GM18526 (cell line): Measurements from ENCODE around the gene RPP14.
A peak's percentile ranks its signal among the peaks of the same experiment; 100 is the strongest.

ENCODE experiments used
- POLR2A ChIP-seq: IDR thresholded peaks from 3 replicates; pipeline ENCODE4 v1.6.1; 2011; ENCODE audit not compliant: insufficient read length; ENCODE audit errors: extremely low read depth

The RPP14 gene

DNA sequence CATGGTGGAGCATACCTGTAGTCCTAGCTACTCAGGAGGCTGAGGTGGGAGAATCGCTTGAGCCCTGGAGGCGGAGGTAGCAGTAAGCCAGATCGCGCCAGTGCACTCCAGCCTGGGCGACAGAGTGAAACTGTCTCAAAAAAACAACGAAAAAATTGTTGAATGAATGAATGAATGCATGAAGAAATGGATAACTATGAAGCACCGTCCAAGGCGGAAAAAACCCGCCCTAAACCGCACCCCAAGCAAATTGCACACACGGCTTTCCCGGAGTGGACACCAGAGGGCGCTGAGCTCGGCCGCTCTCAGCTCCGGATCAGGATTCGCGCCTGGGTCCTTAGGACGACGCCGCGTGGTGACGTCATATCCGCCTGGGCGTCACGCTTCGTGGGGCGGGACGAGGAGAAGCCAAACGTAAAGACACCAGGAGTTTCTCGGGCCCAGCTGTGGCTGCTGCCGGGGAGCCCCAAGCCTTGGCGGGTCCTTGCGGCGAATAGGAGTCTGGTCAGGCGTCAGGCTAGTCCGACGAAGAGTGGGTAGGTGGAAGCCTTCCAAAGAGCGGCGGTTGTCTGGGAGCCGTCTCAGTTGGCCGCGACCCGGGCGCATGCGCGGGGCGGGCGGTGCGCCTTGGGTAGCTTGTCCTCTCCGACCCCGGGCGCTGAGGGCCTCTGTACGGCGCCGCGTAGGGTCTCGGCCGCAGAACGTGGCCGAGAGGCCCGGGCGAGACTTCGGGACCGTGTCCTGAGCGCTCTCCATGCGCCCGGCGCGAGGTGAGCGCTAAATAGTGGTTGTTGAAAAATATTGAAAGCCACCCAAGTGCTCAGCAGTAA, at the start of gene RPP14, which contains the start of gene HTD2:
TSS of gene RPP14 (plus strand) at position 364 of the 830 bp plus-strand sequence. CDS start 4,085 bp downstream, outside the sequence.
TSS of gene HTD2 (plus strand) at position 639 of the 830 bp plus-strand sequence. CDS start 11,094 bp downstream, outside the sequence.
- peak; percentile 82 for TF ChIP-seq POLR2A

DNA sequence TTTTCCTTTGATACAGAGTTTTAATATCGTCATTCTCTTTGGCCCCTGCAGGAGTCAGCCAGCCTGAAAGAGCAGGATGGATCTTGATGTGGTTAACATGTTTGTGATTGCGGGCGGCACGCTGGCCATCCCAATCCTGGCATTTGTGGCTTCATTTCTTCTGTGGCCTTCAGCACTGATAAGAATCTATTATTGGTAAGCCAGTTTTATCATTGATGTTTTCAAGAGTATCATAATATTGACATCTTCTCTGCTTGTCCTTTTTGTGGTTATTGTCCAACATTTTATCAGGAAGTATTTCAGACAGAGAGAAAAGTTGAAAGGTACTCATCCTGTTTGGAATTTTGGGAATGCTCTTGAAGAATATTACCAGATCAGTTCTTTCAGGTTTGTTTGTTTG, 49.5 kb upstream of the RPP14 start:
- no peak for TF ChIP-seq POLR2A

DNA sequence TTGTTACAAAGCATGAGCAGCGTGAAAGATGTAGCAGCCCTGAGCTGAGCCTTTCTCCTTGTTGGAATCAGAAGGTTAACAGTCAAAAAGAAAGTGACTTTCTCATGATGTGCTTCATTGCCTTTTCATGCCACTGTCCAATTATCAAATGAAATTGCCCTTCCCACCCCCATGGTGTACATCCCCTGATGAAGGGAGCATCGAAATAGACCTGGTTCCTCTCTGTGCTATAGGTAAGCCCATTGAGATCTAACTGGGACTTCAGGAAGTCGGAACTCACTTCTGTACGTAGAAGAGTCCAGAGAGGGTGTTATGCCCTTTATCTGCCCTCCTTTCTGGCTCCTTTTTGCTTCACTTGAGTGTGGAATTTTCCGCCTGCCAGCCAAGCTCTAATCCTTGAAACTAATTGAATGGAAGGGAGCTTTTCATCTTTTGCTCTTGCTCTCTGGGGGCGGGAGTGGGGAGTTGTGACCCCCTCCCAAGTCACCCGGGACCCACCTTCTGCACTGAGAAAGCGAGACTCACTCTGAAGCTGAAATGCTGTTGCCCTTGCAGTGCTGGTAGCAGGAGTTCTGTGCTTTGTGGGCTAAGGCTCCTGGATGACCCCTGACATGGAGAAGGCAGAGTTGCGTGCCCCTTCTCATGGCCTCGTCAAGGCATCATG, 47.5 kb upstream of the RPP14 start:
- no peak for TF ChIP-seq POLR2A

DNA sequence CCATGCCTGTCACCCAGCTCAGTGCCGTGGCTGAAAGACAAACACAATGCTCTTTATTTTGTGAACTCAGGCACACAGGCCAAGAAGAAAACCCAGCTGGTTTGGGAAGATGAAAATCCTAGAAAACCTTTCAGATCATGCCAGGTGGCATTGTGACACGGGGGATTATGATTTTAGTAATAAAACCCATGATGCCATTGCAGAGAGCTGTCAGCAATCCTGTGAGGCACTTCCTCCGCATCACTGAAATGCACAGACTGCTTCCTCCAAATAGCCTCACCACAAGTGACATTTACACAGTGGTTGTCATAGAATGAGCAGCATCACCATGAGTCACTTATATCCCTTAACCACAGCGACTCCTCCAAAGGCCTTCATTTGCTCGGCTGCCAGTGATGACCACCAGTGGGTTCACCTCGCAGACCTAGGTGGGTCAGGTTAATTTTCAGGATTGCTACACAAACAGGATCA, 45.7 kb upstream of the RPP14 start:
- TF ChIP-seq POLR2A = no peak

DNA sequence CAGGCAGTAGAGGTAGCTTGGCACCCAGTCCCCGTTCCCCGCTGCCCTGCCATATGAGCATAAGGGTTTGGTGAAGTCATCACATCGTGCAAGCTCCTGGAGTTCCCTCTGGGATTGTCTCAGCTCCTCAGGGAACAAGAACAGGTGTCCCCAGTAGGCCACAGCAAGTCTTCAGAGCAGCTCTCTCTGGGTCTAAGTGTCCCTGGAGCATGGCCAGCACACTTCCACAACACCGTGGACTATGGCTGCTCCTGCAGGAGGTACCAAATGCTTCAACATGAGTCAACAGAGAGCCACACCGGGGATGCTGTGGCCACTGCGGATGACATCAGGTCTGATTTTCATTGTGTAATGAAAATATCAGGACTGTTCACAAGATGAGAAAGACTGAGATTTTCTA, 45.3 kb upstream of the RPP14 start:
- no peak for TF ChIP-seq POLR2A

DNA sequence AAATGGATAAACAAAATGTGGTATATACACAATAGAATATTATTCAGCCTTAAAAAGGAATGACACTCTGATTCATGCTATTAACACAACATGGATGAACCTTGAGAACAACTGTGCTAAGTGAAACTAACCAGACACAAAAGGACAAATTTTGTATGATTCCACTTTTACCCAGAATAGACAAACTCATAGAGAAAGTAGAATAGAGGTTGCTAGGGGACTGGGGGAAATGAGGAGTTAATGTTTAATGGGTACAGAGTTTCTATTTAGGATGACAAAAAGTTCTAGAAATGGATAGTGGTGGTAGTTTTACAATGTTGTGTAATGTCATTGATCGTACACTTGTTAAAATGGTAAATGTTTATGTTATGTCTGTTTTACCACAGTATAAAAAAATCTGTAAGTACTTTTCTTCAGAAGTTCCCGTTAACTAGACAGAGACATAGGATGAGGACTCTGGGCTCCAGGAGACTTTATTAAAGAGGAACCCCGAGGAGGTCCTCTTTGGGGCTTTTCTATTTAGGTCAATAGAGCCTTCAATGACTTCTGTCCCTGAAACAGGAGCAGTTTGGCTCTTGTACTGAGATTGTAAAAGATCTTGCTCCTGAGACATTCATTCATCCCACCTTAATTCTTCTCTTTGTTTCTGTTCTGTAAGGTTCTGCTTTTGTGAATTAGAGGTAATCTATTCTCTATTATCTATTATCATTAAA, 43.9 kb upstream of the RPP14 start:
- TF ChIP-seq POLR2A = no peak

DNA sequence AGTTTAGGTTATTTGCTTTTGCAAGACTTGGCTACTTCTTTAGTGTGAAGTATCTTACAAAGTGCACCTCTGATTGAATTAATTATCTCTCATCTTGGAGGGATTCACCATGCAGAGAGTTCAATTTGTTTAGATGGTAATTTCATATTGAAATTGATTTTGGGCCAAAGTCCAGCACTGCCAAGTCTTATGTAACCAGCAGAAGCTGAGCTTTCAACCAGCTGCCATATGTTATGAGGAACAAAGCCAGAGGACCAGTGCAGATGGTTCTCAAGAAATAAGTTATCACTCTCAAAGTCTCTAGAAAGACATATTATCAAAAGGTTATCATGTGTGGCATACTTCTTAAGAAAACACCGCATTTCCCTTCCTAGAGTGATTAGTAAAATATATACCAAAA, 39.5 kb upstream of the RPP14 start:
- TF ChIP-seq POLR2A = no peak

DNA sequence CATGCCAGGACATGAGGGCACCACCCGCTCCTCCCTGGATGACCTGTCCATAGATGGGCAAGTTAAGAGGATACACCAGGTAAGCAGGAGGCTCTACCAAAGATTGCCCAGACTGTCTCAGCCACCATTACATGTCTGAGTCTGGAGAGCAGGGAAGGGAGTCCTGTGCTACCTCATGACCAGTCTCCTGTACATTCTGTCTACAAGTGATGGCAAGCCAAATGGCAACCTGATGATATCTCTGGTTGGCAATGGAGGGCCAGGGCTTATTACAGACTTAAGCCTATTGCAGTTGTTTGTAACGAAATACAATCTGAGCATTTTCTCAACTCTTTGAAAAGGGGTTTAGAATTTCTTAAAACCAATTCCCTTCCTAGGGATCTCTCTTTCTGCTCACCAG, 36.7 kb upstream of the RPP14 start:
- TF ChIP-seq POLR2A = no peak

DNA sequence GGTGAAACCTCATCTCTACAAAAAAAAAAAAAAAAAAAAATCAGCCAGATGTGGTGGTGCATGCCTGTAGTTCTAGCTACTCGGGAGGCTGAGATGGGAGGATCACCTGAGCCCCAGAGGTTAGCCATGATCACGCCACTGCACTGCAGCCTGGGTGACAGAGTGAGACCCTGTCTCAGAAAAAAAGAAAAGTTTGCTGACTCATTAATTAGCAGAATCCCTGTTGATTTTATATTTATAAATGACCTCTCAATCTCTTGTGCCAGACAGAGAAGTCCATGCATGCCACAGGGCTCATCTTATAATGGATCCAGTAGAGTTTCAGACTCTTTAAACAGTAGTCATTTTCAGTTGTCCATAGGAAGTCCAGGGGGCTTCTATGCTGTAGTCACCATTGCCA, 35.6 kb upstream of the RPP14 start:
- no peak for TF ChIP-seq POLR2A

DNA sequence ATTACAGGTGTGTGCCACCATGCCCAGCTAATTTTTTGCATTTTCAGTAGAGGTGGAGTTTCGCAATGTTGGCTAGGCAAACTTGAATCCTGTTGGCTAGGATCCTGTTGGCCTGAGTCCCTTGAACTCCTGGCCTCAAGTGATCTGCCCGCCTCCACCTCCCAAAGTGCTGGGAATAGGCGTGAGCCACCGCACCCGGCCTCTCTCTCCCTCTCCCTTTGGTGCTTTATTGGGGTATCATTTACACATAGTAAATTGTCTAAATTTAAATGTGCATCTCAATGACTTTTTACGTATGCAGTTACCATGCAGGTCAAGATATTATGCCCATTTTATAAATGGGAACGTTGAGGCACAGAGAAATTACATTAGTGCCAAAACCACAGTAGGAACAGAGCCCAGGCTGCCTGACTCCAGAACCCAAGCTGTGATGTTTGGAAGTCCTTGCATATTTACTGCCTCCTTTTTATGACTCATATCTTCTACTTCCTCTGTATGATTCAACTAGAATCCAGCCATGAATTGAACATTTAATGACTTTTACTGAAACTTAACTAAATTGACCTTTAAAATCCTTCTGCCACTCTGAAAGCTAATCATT, 34.0 kb upstream of the RPP14 start:
- no peak for TF ChIP-seq POLR2A

DNA sequence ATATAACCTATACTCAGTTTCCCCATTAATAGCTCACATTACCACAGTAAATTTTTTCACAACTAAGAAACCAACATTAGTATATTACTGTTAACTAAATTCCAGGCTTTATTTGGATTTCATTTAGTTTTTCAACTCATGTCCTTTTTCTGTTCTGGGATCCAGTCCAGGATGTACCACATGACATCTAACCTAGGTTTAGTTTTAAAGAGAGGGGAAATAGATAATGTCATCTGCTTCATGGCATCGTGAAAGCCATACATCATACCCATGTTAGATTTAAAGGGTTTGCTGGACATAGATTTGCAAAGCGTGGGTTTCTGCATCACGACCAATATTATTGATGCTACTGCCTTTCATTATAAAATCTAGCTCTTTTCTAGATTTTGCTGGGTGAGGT, 33.2 kb upstream of the RPP14 start:
- TF ChIP-seq POLR2A = no peak

DNA sequence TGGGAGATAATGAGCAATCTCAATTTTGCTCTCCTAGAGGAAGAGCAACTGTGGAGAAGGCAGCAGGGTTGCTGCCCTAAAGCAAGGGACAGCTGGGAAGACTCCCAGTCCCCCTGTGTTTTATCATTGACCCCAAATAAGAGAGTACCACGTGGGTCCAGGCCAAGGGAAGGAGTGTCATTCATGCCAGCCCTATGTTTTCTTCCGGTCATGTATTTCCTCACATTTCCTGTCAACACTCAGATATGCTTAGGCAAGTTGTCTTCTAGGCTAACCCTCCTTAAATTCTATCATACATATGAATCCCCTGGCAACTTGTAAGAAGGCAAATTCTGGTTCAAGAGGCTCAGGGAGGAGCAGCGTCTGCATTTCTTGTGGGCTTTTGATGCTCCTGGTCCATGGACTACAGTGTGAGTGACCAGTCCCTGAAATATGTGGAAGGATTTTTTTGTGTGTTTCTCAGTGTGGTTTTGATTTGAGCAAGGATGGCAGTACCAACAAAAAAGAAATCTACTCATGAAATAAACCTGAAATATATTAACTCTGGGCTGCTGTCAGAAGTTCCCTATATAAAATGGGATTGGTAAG, 31.9 kb upstream of the RPP14 start:
- no peak for TF ChIP-seq POLR2A

DNA sequence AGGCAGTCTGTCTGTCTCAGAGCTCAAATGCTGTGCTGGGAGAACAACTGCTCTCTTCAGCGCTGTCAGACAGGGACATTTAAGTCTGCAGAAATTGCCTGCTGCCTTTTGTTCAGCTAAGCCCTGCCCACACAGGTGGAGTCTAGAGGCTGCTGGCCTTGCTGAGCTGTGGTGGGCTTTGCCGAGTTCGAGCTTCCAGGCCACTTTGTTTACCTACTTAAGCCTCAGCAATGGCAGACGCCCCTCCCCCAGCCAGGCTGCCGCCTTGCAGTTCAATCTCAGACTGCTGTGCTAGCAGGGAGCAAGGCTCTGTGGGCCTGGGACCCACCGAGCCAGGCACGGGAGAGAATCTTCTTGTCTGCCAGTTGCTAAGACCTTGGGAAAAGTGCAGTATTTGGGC, 25.0 kb upstream of the RPP14 start:
- no peak for TF ChIP-seq POLR2A

DNA sequence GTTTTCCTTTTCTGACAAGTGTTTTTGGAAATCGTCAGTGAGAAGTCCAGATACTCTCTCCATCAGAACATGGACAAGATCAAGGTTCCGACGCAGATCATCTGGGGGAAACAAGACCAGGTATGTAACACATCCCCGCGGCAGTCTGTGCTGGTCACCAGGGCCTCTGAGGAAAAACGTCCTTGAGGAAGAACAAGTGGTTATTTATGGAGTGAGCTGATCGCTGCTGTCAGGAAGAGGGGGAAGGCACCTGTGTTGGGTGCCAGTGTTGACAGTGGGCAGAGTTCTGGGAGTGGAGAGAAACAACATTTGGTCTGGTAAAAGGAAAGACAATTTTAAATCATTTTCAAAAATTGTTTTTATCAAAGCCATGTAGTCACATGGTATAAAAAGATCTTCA, 20.7 kb upstream of the RPP14 start:
- TF ChIP-seq POLR2A = no peak

DNA sequence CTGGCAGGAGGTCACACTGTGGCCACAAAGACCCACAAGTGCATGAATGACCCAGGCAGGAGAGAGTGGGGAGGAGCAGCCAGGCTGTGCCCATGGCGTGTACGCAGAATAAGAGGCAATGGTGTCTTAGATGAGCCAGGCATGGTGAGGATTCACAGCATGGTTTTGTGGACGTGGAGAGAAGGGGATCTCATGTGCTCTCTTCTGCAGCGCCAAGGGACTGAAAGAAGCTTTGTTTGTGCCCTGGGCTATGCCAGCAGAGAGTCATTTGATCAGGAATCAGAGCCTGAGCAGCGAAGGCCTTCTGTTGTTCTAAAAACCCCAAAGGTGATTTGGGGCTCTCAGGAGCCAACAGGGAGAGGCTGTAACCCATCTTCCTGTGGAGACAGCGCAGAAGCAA, 18.7 kb upstream of the RPP14 start:
- no peak for TF ChIP-seq POLR2A
